PC-9 (cell line): Measurements from ENCODE around the gene ZC3H8. TPM values are rescaled to one million over a fixed set of nuclear protein-coding genes. Genes with fewer than 3 reads are reported as not detected.

Experiments
- BruUV-seq: library from RNA; stranded (reverse); fragments of 400-500 nt; replicated peaks from 2 replicates; lab custom pipeline; 2021; lab: Mats Ljungman, UMichigan
- CTCF ChIA-PET: fragments of 300-600 bp; sonication (Branson Sonifier 250); formaldehyde crosslinking; loops from one replicate; lab custom pipeline; 2022; ENCODE audit warnings: antibody characterized with exemption; lab: Charles Lee
- POLR2A ChIA-PET: fragments of 300-600 bp; sonication (Branson Sonifier 250); formaldehyde crosslinking; loops from one replicate; lab custom pipeline; 2022; ENCODE audit warnings: antibody characterized with exemption; ENCODE audit not compliant: unreplicated experiment; lab: Charles Lee
- DNase-seq, 2 experiments: peaks; one replicate each; pipeline versions ENCODE4 v3.0.0 to v3.0.0-alpha.2; 2015 to 2022; ENCODE audit warnings: mixed read lengths in 1 of 2
- H2AFZ ChIP-seq: fragments of 200-600 bp; sonication (generic); 2 replicates; pipeline ENCODE4 v1.8.1; 2017; ENCODE audit warnings: antibody characterized with exemption
- H3F3A ChIP-seq: fragments of 200-600 bp; sonication (generic); 2 replicates; pipeline ENCODE4 v1.8.1; 2017; ENCODE audit warnings: antibody characterized with exemption, mild to moderate bottlenecking, low read depth; ENCODE audit not compliant: insufficient read depth
- H3K27ac ChIP-seq: fragments of 200-600 bp; sonication (generic); 2 replicates; pipeline ENCODE4 v1.6.1; 2016; ENCODE audit warnings: mixed run types
- H3K27me3 ChIP-seq: fragments of 200-600 bp; sonication (generic); 2 replicates; pipeline ENCODE4 v1.6.1; 2016; ENCODE audit warnings: low read depth, mixed run types; ENCODE audit not compliant: insufficient read depth
- H3K36me3 ChIP-seq: fragments of 200-600 bp; sonication (generic); 2 replicates; pipeline ENCODE4 v1.6.1; 2016; ENCODE audit warnings: low read depth, mixed run types
- H3K4me1 ChIP-seq: fragments of 200-600 bp; sonication (generic); replicated peaks from 2 replicates; pipeline ENCODE4 v1.6.1; 2016; ENCODE audit warnings: mixed run types; ENCODE audit not compliant: insufficient read depth
- H3K4me2 ChIP-seq: fragments of 200-600 bp; sonication (generic); 2 replicates; pipeline ENCODE4 v1.6.1; 2017; ENCODE audit warnings: mixed run types
- H3K4me3 ChIP-seq: fragments of 200-600 bp; sonication (generic); 2 replicates; pipeline ENCODE4 v1.6.1; 2016; ENCODE audit warnings: mixed run types
- H3K79me2 ChIP-seq: fragments of 200-600 bp; sonication (generic); 2 replicates; pipeline ENCODE4 v1.6.1; 2017; ENCODE audit warnings: low read depth, mixed run types
- H3K9me2 ChIP-seq: fragments of 200-600 bp; sonication (generic); 2 replicates; pipeline ENCODE4 v1.8.1; 2017; ENCODE audit warnings: mild to moderate bottlenecking; ENCODE audit not compliant: insufficient read depth
- H3K9me3 ChIP-seq: fragments of 200-600 bp; sonication (generic); 2 replicates; pipeline ENCODE4 v1.8.1; 2016; ENCODE audit warnings: low read depth; ENCODE audit not compliant: insufficient read depth
- H4K20me1 ChIP-seq: fragments of 200-600 bp; sonication (generic); 2 replicates; pipeline ENCODE4 v1.8.1; 2017; ENCODE audit not compliant: insufficient read depth
- CTCF ChIP-seq: fragments of 200-600 bp; sonication (generic); conservative IDR thresholded peaks from 2 replicates; pipeline ENCODE4 v1.6.1; 2017; ENCODE audit warnings: mixed run types, antibody characterized with exemption, mild to moderate bottlenecking, moderate library complexity
- EZH2 ChIP-seq: fragments of 200-600 bp; sonication (generic); IDR thresholded peaks from 2 replicates; pipeline ENCODE4 v1.8.0; 2017; ENCODE audit warnings: antibody characterized with exemption, low read depth
- intact Hi-C: fragments of 100-400 bp; cut with micrococcal nuclease; formaldehyde crosslinking; loops from one replicate; pipeline ENCODE4 v1.10.0; 2022; ENCODE audit not compliant: unreplicated experiment
- total RNA-seq: library from RNA; stranded (reverse); gene quantifications from 2 replicates; pipeline ENCODE4 v1.2.3, GENCODE V29; 2021

ZC3H8 gene
- total RNA-seq, 1 experiment from 2014 or later = 8.6 TPM

GRCh38 chr2:112162341-112162740 is 92.5 kb downstream of the ZC3H8 start:
- no peak overlapping the region for H2AFZ ChIP-seq
- no peaks in the 10 kb centered on the region for H3K27me3 ChIP-seq
- TF ChIP-seq EZH2 (no peak), CTCF (no peak)
- no peak for DNase-seq
- no peaks in the 10 kb centered on the region for H3K4me1 ChIP-seq
- no peaks in the 10 kb centered on the region for H4K20me1 ChIP-seq
- H3F3A ChIP-seq = no peaks in the 10 kb centered on the region
- no peaks in the 10 kb centered on the region for H3K79me2 ChIP-seq
- no TSS peak for BruUV-seq
- H3K36me3 ChIP-seq = no peaks in the 10 kb centered on the region
- no peaks in the 10 kb centered on the region for H3K9me3 ChIP-seq
- H3K4me2 ChIP-seq = no peak overlapping the region
- ChIA-PET CTCF (no interaction called here), POLR2A (no interaction called here)
- intact Hi-C loops = no loop called here
- no peaks in the 10 kb centered on the region for H3K9me2 ChIP-seq
- no peak overlapping the region for H3K4me3 ChIP-seq
- H3K27ac ChIP-seq = no peak overlapping the region

Other genes with a start within 250 kb of the ZC3H8 start
- 20.1 and 24.4 TPM in 2 replicates for gene TMEM87B, start 199.8 kb downstream of the ZC3H8 start, total RNA-seq
- 0.70 and 1.6 TPM in 2 replicates for gene FBLN7, start 116.7 kb downstream of the ZC3H8 start, total RNA-seq
- 9.1 and 10.0 TPM in 2 replicates for gene ZC3H6, start 20.6 kb upstream of the ZC3H8 start, total RNA-seq
- gene RGPD8, start 178.6 kb upstream of the ZC3H8 start, total RNA-seq = 5.0 and 7.0 TPM in 2 replicates
- 25.4 and 26.1 TPM in 2 replicates for gene TTL, start 227.1 kb upstream of the ZC3H8 start, total RNA-seq